GM18520 (cell line): ENCODE measurements around the gene GYS1.
"Not testable (repeated sequence)": the region's sequence is repeated elsewhere in the genome, so short reads cannot be mapped to it uniquely, and the experiment has no call there.

Experiments used
- ATAC-seq: cut with Tn5 transposase; IDR thresholded peaks from one replicate; pipeline ENCODE4 v1.9.1; 2021; ENCODE audit not compliant: unreplicated experiment

Gene GYS1

DNA sequence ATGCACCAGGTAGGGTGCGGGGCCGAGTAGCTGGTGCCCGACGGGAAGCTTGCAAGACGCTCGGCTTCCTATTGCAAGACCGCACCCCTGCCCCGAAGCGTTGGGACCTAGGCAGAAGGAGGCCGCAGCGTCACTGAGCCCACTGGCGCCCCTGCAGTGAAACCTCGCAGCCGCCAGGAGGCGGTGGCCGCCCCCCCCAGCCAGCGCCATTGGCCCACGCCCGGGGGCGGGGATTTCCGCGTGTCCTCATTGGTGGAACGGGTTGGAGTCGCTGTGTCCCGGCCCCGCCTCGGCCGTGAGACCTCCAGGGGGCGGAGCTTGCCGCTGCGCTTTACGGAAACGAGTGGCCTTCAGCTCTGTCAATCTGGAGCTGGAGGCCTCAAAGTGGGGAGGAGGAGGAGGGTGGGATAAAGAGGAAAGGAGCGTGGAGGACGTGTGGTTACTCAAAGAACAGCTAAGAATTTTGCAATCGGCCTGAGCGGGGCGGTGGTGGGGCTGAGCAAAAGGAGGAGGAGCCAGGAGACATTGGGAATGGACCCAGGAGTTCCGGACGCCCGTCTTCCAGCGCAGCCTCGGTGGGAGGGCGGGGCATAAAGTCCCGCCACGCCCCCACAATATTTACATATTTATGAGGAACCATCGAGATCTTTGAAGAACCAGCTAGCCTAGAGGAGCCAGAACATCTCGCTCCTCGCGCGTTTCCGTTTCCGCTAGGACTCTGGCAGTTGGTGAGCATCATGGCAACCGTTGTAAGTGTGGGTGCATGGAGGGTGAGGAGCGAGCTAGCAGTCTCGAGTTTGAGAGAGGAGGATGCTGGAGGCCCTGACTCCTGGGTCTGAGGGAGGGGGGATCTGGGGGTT, at the start of gene GYS1, which contains the start of gene RUVBL2:
Gene GYS1, minus strand, starts transcription at position 135 of the 860 bp plus-strand sequence. CDS start 197 bp downstream, outside the sequence.
Gene RUVBL2, plus strand, starts transcription at position 713 of the 860 bp plus-strand sequence. Its CDS starts 25 bp downstream, at position 738.
- ATAC-seq = peak; percentile 85

- ATAC-seq = not testable (repeated sequence)
Measured at GRCh38 chr19:49042666-49043065, 49.6 kb upstream of the GYS1 start.

DNA sequence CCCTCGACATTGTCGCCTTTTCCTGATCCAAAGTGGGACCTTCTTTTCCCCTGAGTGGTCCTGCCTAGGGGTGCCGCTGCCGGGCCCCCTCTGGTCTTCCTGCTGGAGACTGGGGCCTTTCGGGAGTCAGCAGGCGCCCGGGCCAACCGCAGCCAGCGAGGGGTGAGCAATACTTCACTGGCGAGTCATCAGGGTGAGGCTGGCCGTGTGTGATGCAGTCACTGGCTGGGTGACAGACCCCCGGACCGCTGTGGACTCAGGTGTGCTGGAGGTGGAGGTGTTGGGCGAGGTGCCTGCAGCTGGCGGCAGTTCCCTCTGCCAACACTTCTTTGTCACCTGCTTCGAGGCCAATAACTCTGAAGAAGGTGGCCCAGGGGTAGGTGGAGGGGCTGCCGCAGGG, 49.1 kb upstream of the GYS1 start:
- no peak for ATAC-seq

- ATAC-seq = not testable (repeated sequence)
Measured at GRCh38 chr19:49039736-49040135, 46.6 kb upstream of the GYS1 start.

- ATAC-seq = not testable (repeated sequence)
Measured at GRCh38 chr19:49038557-49039276, 45.6 kb upstream of the GYS1 start.

GRCh38 chr19:49038111-49038510, 45.0 kb upstream of the GYS1 start:
- ATAC-seq = not testable (repeated sequence)

DNA sequence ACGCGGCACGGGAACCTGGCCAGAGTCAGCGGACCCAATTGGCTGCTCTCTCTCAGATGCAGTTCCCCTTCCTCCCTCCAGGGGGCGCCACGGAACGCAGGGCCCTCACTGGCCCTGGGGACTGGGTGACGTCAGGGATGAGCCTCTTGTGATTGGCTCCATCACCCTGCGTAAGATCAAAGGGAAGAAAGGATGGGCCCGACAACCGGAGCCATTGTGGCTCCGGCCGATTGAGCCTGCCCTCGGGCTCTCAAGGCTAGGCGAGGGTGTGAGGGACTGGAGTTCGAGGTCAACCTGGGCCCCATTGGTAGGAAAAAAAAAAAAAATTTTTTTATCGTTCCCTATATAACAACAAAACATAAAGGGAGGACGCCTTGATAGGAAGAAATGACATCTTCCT, 43.7 kb upstream of the GYS1 start, which contains the start of gene CGB1:
Gene CGB1, minus strand, starts transcription at position 81 of the 400 bp plus-strand sequence. CDS start 184 bp downstream, outside the sequence.
- not testable (repeated sequence) for ATAC-seq

DNA sequence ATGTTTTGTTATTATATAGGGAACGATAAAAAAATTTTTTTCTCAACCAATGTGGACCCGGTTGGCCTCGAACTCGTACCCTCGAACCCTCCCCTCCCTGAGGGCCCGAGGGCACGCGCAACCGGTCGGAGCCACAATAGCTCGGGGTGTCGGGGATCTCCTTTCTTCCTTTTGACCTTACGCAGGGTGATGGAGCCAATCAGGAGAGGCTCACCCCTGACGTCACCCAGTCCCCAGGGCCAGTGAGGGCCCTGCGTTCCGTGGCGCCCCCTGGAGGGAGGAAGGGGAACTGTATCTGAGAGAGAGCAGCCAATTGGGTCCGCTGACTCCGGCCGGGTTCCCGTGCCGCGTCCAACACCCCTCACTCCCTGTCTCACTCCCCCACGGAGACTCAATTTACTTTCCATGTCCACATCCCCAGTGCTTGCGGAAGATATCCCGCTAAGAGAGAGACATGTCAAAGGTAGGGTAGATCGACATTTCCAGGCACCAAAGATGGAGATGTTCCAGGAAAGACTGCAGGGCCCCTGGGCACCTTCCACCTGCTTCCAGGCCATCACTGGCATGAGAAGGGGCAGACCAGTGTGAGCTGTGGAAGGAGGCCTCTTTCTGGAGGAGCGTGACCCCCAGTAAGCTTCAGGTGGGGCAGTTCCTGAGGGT, 38.7 kb upstream of the GYS1 start, which contains the start of gene CGB2:
Gene CGB2, plus strand, starts transcription at position 249 of the 660 bp plus-strand sequence. Its CDS starts 206 bp downstream, at position 455.
- ATAC-seq = not testable (repeated sequence)

DNA sequence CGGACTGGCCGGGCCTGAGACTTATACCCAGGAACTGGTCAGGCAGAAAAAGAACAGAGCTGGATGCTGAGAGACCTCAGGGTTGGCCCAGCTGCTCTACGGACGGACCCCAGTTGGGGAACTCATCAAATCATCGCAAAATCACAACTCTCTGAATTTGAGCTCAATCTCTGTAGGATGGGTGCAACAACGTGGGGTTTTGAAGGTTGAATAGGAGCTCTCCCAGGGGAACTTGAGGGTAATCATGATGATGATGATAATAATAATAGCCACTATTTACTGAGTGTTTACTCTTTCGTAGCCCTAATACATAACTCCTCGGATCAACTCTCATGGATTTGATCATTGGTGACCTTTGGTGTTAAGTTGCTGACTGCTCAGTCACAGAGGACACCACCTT, 37.2 kb upstream of the GYS1 start:
- not testable (repeated sequence) for ATAC-seq

GRCh38 chr19:49029749-49030148, 36.6 kb upstream of the GYS1 start:
- ATAC-seq = not testable (repeated sequence)

DNA sequence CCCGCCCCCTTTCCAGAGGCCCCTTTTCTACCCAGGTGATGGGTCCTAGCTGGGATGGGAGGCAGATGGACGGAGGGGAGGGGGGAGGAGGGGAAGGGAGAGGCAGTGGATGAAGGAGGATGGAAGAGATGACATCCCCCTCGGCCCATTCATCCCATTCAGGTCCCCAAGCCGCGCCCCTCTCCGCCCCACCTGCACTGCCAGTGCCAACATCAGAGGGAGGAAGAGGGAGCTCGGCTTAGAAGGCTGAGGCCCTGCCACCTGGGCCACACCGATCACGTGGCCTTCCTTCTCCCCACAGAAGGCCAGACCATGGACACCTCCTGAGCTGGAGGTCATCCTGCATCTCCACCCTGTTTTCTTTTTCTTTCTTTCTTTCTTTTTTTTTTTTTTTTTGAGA, 35.6 kb upstream of the GYS1 start:
- ATAC-seq = not testable (repeated sequence)

- not testable (repeated sequence) for ATAC-seq
Measured at GRCh38 chr19:49025599-49025998, 32.5 kb upstream of the GYS1 start.

- ATAC-seq = not testable (repeated sequence)
Measured at GRCh38 chr19:49025088-49025487, 32.0 kb upstream of the GYS1 start.

- not testable (repeated sequence) for ATAC-seq
Measured at GRCh38 chr19:49024233-49024632, 31.1 kb upstream of the GYS1 start, which contains the start of gene CGB3. TSS of gene CGB3 (minus strand) at chr19:49024333. CDS start at chr19:49023971, 362 bp downstream.

DNA sequence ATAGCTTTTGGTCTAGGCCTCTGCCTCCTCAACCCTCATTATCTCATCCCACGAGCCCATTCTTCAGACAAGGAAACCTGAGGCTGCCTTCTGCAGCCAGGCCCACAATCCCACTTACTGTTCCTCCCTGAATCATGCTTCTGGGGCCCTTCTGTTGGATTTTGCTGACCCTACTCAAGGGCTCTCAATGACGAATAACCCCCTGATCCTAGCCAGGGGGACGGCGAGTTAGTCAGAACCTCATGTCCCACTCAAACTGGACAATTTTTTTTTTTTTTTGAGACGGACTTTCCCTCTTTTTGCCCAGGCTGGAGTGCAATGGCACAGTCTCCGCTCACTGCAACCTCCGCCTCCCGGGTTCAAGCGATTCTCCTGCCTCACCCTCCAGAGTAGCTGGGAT, 29.0 kb upstream of the GYS1 start:
- no peak for ATAC-seq

DNA sequence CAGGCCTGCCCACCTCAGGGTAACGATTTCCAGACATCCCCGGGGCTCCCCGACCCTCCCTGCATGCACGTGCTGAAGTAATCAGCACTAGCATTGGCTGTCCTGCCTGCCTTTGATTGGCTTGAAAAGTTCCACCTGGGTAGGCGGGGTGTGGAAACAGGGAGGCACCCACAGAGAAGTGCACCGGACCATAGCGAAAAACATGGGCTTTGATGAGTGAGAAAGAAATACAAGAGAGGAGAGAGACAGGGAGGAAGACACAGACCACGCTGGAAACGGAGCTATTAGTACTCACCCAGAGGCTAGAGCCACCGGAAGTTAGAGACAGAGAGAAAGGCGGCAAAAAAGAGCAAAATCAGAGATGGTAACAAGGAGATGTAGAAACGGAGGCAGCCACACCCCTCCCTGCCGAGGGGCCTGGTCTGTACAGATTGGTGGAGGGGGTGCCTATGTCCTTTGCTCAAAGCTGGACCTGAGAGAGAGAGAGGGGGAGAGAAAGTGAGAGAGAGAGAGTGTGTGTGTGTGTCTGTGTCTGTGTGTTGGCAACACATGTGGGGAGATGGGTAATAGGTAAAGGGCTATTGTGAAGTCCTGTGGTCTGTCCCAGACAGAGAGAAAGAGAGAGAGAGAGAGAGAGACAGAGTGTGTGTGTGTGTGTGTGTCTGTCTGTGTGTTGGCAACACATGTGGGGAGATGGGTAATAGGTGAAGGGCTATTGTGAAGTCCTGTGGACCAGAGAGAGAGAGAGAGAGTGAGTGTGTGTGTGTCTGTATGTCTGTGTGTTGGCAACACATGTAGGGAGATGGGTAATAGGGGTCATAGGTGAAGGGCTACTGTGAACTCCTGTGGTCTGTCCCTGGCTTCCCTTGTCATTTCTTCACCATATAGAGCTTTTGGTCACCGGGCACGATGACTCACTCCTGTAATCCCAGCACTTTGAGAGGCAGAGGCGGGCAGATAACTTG, 28.1 kb upstream of the GYS1 start:
- no peak for ATAC-seq

GRCh38 chr19:49020342-49020741, 27.2 kb upstream of the GYS1 start:
- ATAC-seq = no peak

- no peak for ATAC-seq
Measured at GRCh38 chr19:49019242-49019932, 26.3 kb upstream of the GYS1 start.
